Stimulated activated CD4-positive, alpha-beta T cell treated with anti-CD3 and anti-CD28 coated beads, TNF-alpha, amount 100 ng/mL, for 24 hours (primary cell): ENCODE results near the gene TMEM98.
"Not testable (repeated sequence)": the region's sequence is repeated elsewhere in the genome, so short reads cannot be mapped to it uniquely, and the experiment has no call there.

ENCODE experiments used
- DNase-seq, 3 experiments: peaks; one replicate each; pipeline ENCODE4 v3.0.0-alpha.2; 2020; ENCODE audit warnings: low read depth in 3 of 3

The TMEM98 gene

GRCh38 chr17:32980230-32980629 lies 52.3 kb downstream of the TMEM98 start:
- DNase-seq, result no peak

DNA sequence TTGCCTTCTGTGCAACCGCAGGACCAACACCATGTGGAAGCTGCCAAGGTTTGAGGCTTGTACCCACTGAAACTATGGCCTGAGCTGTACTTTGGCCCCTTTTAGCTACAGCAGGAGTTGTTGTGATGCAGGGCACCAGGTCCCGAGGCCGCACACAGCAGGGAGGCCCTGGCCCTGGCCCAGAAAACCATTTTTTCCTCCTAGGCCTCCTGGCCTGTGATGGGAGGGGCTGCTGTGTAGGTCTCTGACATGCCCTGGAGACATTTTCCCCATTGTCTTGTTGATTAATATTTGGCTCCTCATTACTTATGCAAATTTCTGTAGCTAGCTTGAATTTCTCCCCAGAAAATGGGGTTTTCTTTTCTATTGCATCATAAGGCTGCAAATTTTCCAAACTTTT lies 53.7 kb downstream of the TMEM98 start:
- not testable (repeated sequence) for DNase-seq

DNA sequence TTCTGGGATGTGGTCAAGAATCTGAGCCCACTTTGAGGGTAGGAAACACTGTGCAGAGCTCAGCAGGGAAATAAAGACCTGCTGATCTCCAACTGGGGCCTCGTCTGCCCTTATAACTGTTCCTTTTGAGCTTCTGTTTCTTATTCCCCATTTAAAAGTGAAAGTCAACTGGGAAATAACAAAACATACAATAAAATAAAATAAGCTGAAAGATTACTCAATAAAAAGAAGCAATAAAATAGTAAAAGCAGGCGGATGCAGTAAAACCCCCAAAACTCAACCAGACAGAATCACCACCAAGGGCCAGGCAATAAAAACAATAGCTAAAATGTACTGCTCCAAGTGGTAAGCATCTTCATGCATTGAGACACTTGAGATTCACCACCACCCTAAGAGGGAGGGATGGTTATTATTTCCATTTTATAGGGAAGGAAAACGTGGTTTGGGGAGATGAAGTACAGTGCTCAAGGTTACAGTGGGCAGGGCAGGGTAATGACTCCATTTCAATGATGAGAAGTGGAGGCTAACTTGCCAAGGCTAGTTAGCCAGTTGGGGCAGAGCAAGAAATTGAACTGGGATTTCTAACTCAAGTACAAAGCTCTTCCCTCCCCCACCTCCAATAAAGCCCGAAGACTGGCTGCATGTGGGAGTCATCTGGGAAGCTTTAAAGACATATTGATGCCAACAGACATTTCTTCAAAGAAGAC lies 57.2 kb downstream of the TMEM98 start:
- no peak for DNase-seq

DNA sequence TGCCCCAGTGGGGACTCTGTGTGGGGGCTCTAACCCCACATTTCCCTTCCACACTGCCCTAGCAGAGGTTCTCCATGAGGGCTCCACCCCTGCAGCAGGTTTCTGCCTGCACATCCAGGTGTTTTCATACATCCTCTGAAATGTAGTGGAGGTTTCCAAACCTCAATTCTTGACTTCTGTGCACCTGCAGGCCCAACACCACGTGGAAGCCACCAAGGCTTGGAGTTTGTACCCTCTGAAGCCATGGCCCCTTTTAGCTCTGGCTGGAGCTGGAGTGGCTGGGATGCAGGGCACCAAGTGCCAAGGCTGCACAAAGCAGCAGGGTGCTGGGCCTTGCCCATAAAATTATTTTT lies 59.5 kb downstream of the TMEM98 start:
- not testable (repeated sequence) for DNase-seq

GRCh38 chr17:32987868-32988267 lies 59.9 kb downstream of the TMEM98 start:
- not testable (repeated sequence) for DNase-seq

- no peak for DNase-seq
Measured at GRCh38 chr17:32988481-32989101, 60.6 kb downstream of the TMEM98 start.

DNA sequence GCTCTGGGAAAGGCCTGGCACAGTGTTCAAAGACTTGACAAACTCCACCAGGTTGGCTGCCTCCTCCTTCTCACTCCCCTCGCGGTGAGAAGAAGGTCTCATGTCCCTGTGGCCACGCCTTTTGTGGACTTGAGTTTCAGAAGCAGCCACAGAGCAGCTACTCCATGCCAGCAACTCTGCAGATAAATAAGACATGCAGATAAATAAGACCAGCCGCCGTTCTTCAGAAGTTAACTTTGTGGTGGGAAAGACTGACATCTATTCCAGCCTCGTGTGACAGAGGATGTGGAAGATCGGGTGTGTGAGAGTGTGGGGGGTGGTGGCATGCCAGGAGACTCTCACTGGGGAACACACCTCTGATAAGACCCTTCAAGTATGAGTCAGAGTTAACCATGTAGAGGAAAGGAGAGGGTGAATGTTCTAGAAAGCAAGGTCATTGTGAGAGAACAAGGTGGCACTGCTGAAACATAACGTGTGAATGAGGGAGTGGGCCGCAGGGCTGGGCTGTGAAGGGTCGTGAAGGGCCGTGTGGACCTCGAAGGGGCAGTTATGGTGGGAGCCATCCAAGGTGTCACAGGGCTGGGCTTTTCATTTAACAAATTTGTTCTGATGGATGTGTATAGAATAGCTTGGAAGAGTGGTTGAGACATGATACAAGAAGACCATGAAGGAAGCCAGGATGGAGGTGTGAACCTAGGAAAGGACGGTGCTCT lies 64.5 kb downstream of the TMEM98 start:
- DNase-seq, result no peak

DNA sequence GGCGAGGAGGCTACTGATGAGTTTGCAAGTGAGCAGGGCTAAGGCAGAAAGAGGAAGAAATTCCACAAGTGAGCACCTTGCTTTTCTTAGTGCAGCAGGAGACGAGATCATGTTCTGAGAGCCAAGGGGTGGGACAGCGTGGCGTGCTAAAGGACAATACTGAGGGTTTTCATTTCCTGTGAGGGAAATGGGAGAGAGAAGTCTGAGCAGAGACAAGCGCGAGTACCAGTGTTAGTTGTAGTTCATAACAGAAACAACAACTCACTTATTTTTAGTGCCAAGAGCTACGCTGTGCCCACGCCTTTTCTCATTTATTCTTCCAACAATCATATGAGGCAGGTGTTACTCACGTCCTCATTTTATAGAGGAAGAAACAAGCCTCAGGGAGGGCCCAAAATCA lies 66.0 kb downstream of the TMEM98 start:
- no peak for DNase-seq
